BLaER1 treated with 17β-estradiol and CSF1 and Interleukin-3, amounts not matched to agents 10 nM and 100 nM (cell line): ENCODE results near the gene WWTR1.

ENCODE experiments used
- H3K27ac ChIP-seq, 11 experiments: shearing (Covaris generic); formaldehyde crosslinking; 2 replicates each; pipeline ENCODE4 v1.8.1; 2022
- H3K27me3 ChIP-seq, 11 experiments: shearing (Covaris generic); formaldehyde crosslinking; 2 replicates each; pipeline ENCODE4 v1.8.1; 2022
- H3K36me3 ChIP-seq, 11 experiments: shearing (Covaris generic); formaldehyde crosslinking; 2 replicates each; pipeline ENCODE4 v1.8.1; 2022
- H3K4me1 ChIP-seq, 10 experiments: shearing (Covaris generic); formaldehyde crosslinking; 2 replicates each; pipeline ENCODE4 v1.8.1; 2022
- H3K4me2 ChIP-seq, 11 experiments: shearing (Covaris generic); formaldehyde crosslinking; 2 replicates each; pipeline ENCODE4 v1.8.1; 2022
- H3K4me3 ChIP-seq, 10 experiments: shearing (Covaris generic); formaldehyde crosslinking; 2 replicates each; pipeline ENCODE4 v1.8.1; 2022
- H3K9ac ChIP-seq, 11 experiments: shearing (Covaris generic); formaldehyde crosslinking; 2 replicates each; pipeline ENCODE4 v1.8.1; 2022
- H3K9me3 ChIP-seq, 11 experiments: shearing (Covaris generic); formaldehyde crosslinking; replicated peaks in 1 of 11; 2 replicates each; pipeline ENCODE4 v1.8.1; 2022
- H4K20me1 ChIP-seq, 11 experiments: shearing (Covaris generic); formaldehyde crosslinking; 2 replicates each; pipeline ENCODE4 v1.8.1; 2022
- Cebpa-rat ChIP-seq, 11 experiments: shearing (Covaris generic); IDR thresholded peaks; 2 replicates each; pipeline ENCODE4 v1.8.1; 2022

The WWTR1 gene

GRCh38 chr3:149536429-149536828, 121.4 kb downstream of the WWTR1 start:
- H3K27me3 ChIP-seq: no peaks in the 10 kb centered on the region
- no peaks in the 10 kb centered on the region for H3K36me3 ChIP-seq
- peaks cover 6 to 14% (median 10%) of the 10 kb centered on the region in 10 experiments; a peak in 18 of 20 replicates for H3K4me1 ChIP-seq
- no peak overlapping the region for H3K9ac ChIP-seq
- H4K20me1 ChIP-seq: no peaks in the 10 kb centered on the region
- no peaks in the 10 kb centered on the region for H3K9me3 ChIP-seq
- H3K4me2 ChIP-seq: no peak overlapping the region
- H3K4me3 ChIP-seq: no peak overlapping the region
- no peak overlapping the region for H3K27ac ChIP-seq
- TF ChIP-seq Cebpa-rat (IDR thresholded peaks at IDR 0.05): no peak

GRCh38 chr3:149535333-149535685, 122.5 kb downstream of the WWTR1 start:
- no peak for TF ChIP-seq Cebpa-rat (IDR thresholded peaks at IDR 0.05)
- H4K20me1 ChIP-seq: no peaks in the 10 kb centered on the region
- no peak overlapping the region for H3K9ac ChIP-seq
- no peak overlapping the region for H3K4me2 ChIP-seq
- no peaks in the 10 kb centered on the region for H3K27me3 ChIP-seq
- H3K9me3 ChIP-seq: no peaks in the 10 kb centered on the region
- no peak overlapping the region for H3K4me3 ChIP-seq
- peaks cover 6 to 14% (median 10%) of the 10 kb centered on the region in 10 experiments; a peak in 18 of 20 replicates for H3K4me1 ChIP-seq
- no peaks in the 10 kb centered on the region for H3K36me3 ChIP-seq
- H3K27ac ChIP-seq: no peak overlapping the region

- Histone ChIP-seq H3K4me2 (no peak overlapping the region), H3K4me3 (no peak overlapping the region), H3K9ac (no peak overlapping the region), H3K27me3 (no peaks in the 10 kb centered on the region), H3K36me3 (no peaks in the 10 kb centered on the region), H3K9me3 (no peaks in the 10 kb centered on the region), H3K27ac (no peak overlapping the region), H3K4me1 (peaks cover 6 to 14% (median 10%) of the 10 kb centered on the region in 10 experiments; a peak in 18 of 20 replicates), H4K20me1 (no peaks in the 10 kb centered on the region)
- TF ChIP-seq Cebpa-rat (IDR thresholded peaks at IDR 0.05): no peak
These were observed 123.0 kb downstream of the WWTR1 start for GRCh38 chr3:149534671-149535332.

- Histone ChIP-seq H3K4me2 (no peak overlapping the region), H3K36me3 (no peaks in the 10 kb centered on the region), H3K27ac (no peak overlapping the region)
These were observed 123.7 kb downstream of the WWTR1 start for GRCh38 chr3:149534082-149534481.

GRCh38 chr3:149532489-149533180, 125.2 kb downstream of the WWTR1 start:
- H3K27ac ChIP-seq: peak overlapping the region in 7 of 11 experiments; percentile 11 to 65 (median 38); a peak in 9 of 22 replicates
- H3K4me2 ChIP-seq: peak overlapping the region; percentile 24 to 83 (median 57); a peak in 21 of 22 replicates
- H3K4me1 ChIP-seq: peaks cover 6 to 14% (median 10%) of the 10 kb centered on the region in 10 experiments; a peak in 18 of 20 replicates
- H3K9ac ChIP-seq: peak overlapping the region in 6 of 11 experiments; percentile 17 to 49 (median 24); a peak in 8 of 22 replicates
- TF ChIP-seq Cebpa-rat (IDR thresholded peaks at IDR 0.05): no peak
- H3K36me3 ChIP-seq: no peaks in the 10 kb centered on the region
- no peaks in the 10 kb centered on the region for H4K20me1 ChIP-seq
- H3K27me3 ChIP-seq: no peaks in the 10 kb centered on the region
- H3K9me3 ChIP-seq: no peaks in the 10 kb centered on the region
- peak overlapping the region in 3 of 10 experiments; percentile 17 to 34 (median 18); a peak in 2 of 20 replicates for H3K4me3 ChIP-seq

More at GRCh38 chr3:149534082-149534481, 123.7 kb downstream of the WWTR1 start:
- no peak overlapping the region for H3K9ac ChIP-seq
- no peaks in the 10 kb centered on the region for H4K20me1 ChIP-seq
- H3K4me1 ChIP-seq: peaks cover 6 to 14% (median 10%) of the 10 kb centered on the region in 10 experiments; a peak in 18 of 20 replicates
- TF ChIP-seq Cebpa-rat (IDR thresholded peaks at IDR 0.05): no peak
- H3K27me3 ChIP-seq: no peaks in the 10 kb centered on the region
- no peaks in the 10 kb centered on the region for H3K9me3 ChIP-seq
- H3K4me3 ChIP-seq: no peak overlapping the region

GRCh38 chr3:149529099-149529498, 128.7 kb downstream of the WWTR1 start:
- Histone ChIP-seq H3K27ac (no peak overlapping the region), H3K9ac (no peak overlapping the region), H3K4me1 (peaks cover 6 to 14% (median 10%) of the 10 kb centered on the region in 10 experiments; a peak in 18 of 20 replicates), H4K20me1 (no peaks in the 10 kb centered on the region), H3K27me3 (no peaks in the 10 kb centered on the region), H3K36me3 (no peaks in the 10 kb centered on the region), H3K9me3 (no peaks in the 10 kb centered on the region), H3K4me2 (no peak overlapping the region), H3K4me3 (no peak overlapping the region)
- no peak for TF ChIP-seq Cebpa-rat (IDR thresholded peaks at IDR 0.05)

GRCh38 chr3:149528340-149528650, 129.5 kb downstream of the WWTR1 start:
- Histone ChIP-seq H3K4me2 (no peak overlapping the region), H3K27me3 (no peaks in the 10 kb centered on the region), H3K4me1 (peaks cover 6 to 14% (median 10%) of the 10 kb centered on the region in 10 experiments; a peak in 18 of 20 replicates), H3K9me3 (no peaks in the 10 kb centered on the region), H3K27ac (no peak overlapping the region), H4K20me1 (no peaks in the 10 kb centered on the region), H3K36me3 (no peaks in the 10 kb centered on the region), H3K4me3 (no peak overlapping the region), H3K9ac (no peak overlapping the region)
- TF ChIP-seq Cebpa-rat (IDR thresholded peaks at IDR 0.05): no peak

- no peaks in the 10 kb centered on the region for H3K27me3 ChIP-seq
These were observed 130.1 kb downstream of the WWTR1 start for GRCh38 chr3:149527531-149528339.

More at GRCh38 chr3:149527531-149528339, 130.1 kb downstream of the WWTR1 start:
- Histone ChIP-seq H3K9me3 (no peaks in the 10 kb centered on the region), H3K27ac (no peak overlapping the region), H4K20me1 (no peaks in the 10 kb centered on the region), H3K4me3 (no peak overlapping the region), H3K9ac (no peak overlapping the region), H3K36me3 (no peaks in the 10 kb centered on the region), H3K4me1 (peaks cover 3 to 10% (median 6%) of the 10 kb centered on the region in 10 experiments; a peak in 18 of 20 replicates), H3K4me2 (no peak overlapping the region)
- TF ChIP-seq Cebpa-rat (IDR thresholded peaks at IDR 0.05): no peak
